Endodermal cell (in vitro differentiated cells): ENCODE data around the gene EFCAB6. TPM values are rescaled to one million over a fixed set of nuclear protein-coding genes. Genes with fewer than 3 reads are reported as not detected.

Source experiments
- DNase-seq: peaks from one replicate; pipeline ENCODE4 v3.0.0-alpha.2; 2017
- H3K27ac ChIP-seq: 2 replicates; pipeline ENCODE4 v1.5.1; 2013; ENCODE audit warnings: mild to moderate bottlenecking, low read depth, low read length, moderate library complexity
- H3K27me3 ChIP-seq: 2 replicates; pipeline ENCODE4 v1.6.1; 2013; ENCODE audit warnings: mild to moderate bottlenecking, low read length, moderate library complexity; ENCODE audit not compliant: insufficient read depth, control insufficient read depth, poor library complexity, severe bottlenecking
- H3K36me3 ChIP-seq: 2 replicates; pipeline ENCODE4 v1.7.0; 2013; ENCODE audit warnings: mild to moderate bottlenecking, low read length, moderate library complexity; ENCODE audit not compliant: control insufficient read depth, insufficient read depth
- H3K4me1 ChIP-seq: one replicate; pipeline ENCODE4 v1.7.0; 2013; ENCODE audit warnings: low read length; ENCODE audit not compliant: control insufficient read depth, insufficient read depth
- H3K4me3 ChIP-seq: 2 replicates; pipeline ENCODE4 v1.5.1; 2013; ENCODE audit warnings: mild to moderate bottlenecking, low read length, moderate library complexity
- H3K9ac ChIP-seq: 2 replicates; pipeline ENCODE4 v1.6.1; 2013; ENCODE audit warnings: mild to moderate bottlenecking, low read length, moderate library complexity; ENCODE audit not compliant: poor library complexity, severe bottlenecking; ENCODE audit errors: extremely low read depth
- H3K9me3 ChIP-seq: 2 replicates; pipeline ENCODE4 v1.6.1; 2013; ENCODE audit warnings: mild to moderate bottlenecking, low read length, moderate library complexity; ENCODE audit not compliant: control insufficient read depth
- H3K27ac Mint-ChIP-seq: 2 replicates; pipeline ENCODE4 v1.8.0; 2020; ENCODE audit warnings: mixed read lengths
- H3K27me3 Mint-ChIP-seq: 2 replicates; pipeline ENCODE4 v1.8.0; 2021; ENCODE audit warnings: mild to moderate bottlenecking, mixed read lengths; ENCODE audit not compliant: insufficient read depth
- H3K36me3 Mint-ChIP-seq: 2 replicates; pipeline ENCODE4 v1.8.0; 2020; ENCODE audit warnings: low read depth, mixed read lengths
- H3K4me1 Mint-ChIP-seq: 2 replicates; pipeline ENCODE4 v1.8.0; 2020; ENCODE audit warnings: mixed read lengths
- H3K4me3 Mint-ChIP-seq: 2 replicates; pipeline ENCODE4 v1.8.0; 2020; ENCODE audit warnings: mild to moderate bottlenecking, moderate library complexity, mixed read lengths
- H3K9me3 Mint-ChIP-seq: 2 replicates; pipeline ENCODE4 v1.8.0; 2020; ENCODE audit warnings: mild to moderate bottlenecking, mixed read lengths
- CTCF ChIP-seq: fragments of 200-600 bp; sonication (generic); conservative IDR thresholded peaks from 2 replicates; pipeline ENCODE4 v1.5.0; 2021; ENCODE audit warnings: antibody characterized with exemption, mild to moderate bottlenecking
- WGBS, 2 experiments: methylation state at CpG; one replicate each; pipeline versions ENCODE4 v1.1.5 to v1.1.7; 2013; ENCODE audit warnings: missing lambda C conversion rate in 2 of 2, mixed read lengths in 1 of 2; ENCODE audit not compliant: insufficient coverage in 1 of 2, insufficient read length in 1 of 2; 5-methylcytosine and 5-hydroxymethylcytosine counted together
- total RNA-seq, 2 donors: library from RNA; stranded (reverse); fragmentation: NEBNext Ultra II Directional in 1 of 2; extraction: Animal tissue kit (Norgen Biotek cat#: 25700) in 1 of 2; gene quantifications; 2 replicates in 1 of 2; 3 replicates in 1 of 2; pipeline ENCODE4 v1.2.1, GENCODE V29; 2021

EFCAB6 gene
- total RNA-seq, 2 donors from 2014 or later, result 1.8 to 2.0 TPM

DNA sequence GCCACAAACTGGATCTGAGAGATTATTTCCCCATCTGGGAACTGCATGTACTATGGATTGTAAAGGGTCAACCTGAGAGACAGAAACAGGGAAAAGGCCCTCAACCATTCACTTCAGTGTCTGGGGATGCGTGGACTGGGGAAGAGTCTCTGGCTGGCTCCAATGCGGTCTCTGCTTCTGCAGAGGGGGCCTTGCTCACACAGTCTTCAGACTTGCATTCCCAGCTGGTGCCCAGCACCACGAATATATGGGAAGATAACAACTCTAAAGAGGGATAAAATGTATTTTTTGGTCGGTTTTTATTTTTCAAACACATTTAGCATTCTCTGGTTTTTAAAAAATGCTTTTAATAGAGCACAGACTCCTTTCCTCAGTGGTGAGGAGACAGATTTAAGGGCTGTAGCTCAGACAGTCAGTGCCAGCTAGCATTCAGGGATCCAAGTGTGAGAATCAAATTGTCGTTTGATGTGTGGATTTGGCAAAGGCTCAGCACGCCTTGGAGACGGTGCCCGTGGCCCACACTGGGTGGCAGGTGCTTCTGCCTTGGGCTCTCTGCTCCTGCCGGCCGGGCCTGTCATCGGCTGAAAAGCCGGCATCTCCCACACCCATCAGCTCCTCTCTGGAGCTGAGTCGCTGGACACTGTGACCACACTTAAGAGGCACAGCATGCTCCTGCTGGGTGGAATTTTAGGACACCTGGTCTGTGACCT is 8.0 kb upstream of the EFCAB6 start:
- H3K4me3 Mint-ChIP-seq, result no peak overlapping the region
- Histone ChIP-seq H3K4me3 (no peak overlapping the region), H3K36me3 (peaks cover 4% of the 10 kb centered on the region), H3K27me3 (no peaks in the 10 kb centered on the region), H3K9me3 (no peaks in the 10 kb centered on the region), H3K9ac (no peak overlapping the region), H3K27ac (no peak overlapping the region), H3K4me1 (peaks cover 14% of the 10 kb centered on the region)
- 93 to 100% methylated on average over 8 to 13 of the region's 13 CpGs for WGBS, 2 experiments
- no peak for DNase-seq
- peaks cover 20% of the 10 kb centered on the region for H3K4me1 Mint-ChIP-seq
- H3K9me3 Mint-ChIP-seq, result no peaks in the 10 kb centered on the region
- peaks cover 14% of the 10 kb centered on the region for H3K36me3 Mint-ChIP-seq
- no peak for TF ChIP-seq CTCF
- H3K27ac Mint-ChIP-seq, result peak overlapping the region; percentile 35
- H3K27me3 Mint-ChIP-seq, result no peaks in the 10 kb centered on the region

GRCh38 chr22:43819421-43819921 is 7.4 kb upstream of the EFCAB6 start:
- H3K36me3 ChIP-seq, result no peaks in the 10 kb centered on the region
- H3K9me3 ChIP-seq, result no peaks in the 10 kb centered on the region
- Mint-ChIP-seq H3K27ac (no peak overlapping the region), H3K9me3 (no peaks in the 10 kb centered on the region), H3K4me1 (peaks cover 20% of the 10 kb centered on the region), H3K4me3 (no peak overlapping the region), H3K27me3 (no peaks in the 10 kb centered on the region), H3K36me3 (peaks cover 7% of the 10 kb centered on the region)
- WGBS, 2 experiments, result 95% methylated on average over 9 to 12 of the region's 12 CpGs
- H3K4me1 ChIP-seq, result peaks cover 14% of the 10 kb centered on the region
- no peak for TF ChIP-seq CTCF
- H3K27me3 ChIP-seq, result no peaks in the 10 kb centered on the region
- H3K9ac ChIP-seq, result no peak overlapping the region
- no peak overlapping the region for H3K4me3 ChIP-seq
- H3K27ac ChIP-seq, result no peak overlapping the region
- no peak for DNase-seq

- Histone ChIP-seq H3K27ac (no peak overlapping the region), H3K27me3 (no peaks in the 10 kb centered on the region), H3K36me3 (no peaks in the 10 kb centered on the region), H3K9ac (no peak overlapping the region), H3K9me3 (no peaks in the 10 kb centered on the region), H3K4me3 (no peak overlapping the region), H3K4me1 (peaks cover 12% of the 10 kb centered on the region)
- 93 to 97% methylated on average over 10 to 11 of the region's 11 CpGs for WGBS, 2 experiments
- Mint-ChIP-seq H3K9me3 (no peaks in the 10 kb centered on the region), H3K27me3 (no peaks in the 10 kb centered on the region), H3K4me1 (peaks cover 20% of the 10 kb centered on the region), H3K4me3 (no peak overlapping the region), H3K36me3 (peaks cover 5% of the 10 kb centered on the region), H3K27ac (no peak overlapping the region)
- no peak for DNase-seq
- TF ChIP-seq CTCF, result no peak
These were observed 6.9 kb upstream of the EFCAB6 start for GRCh38 chr22:43818981-43819380.
